OCI-LY1 (cell line): Measurements from ENCODE around the gene DYRK2.

Experiments
- H2AFZ ChIP-seq: fragments of 200-600 bp; sonication (generic), shearing (Covaris generic); 2 replicates; pipeline ENCODE4 v1.6.0; 2014; ENCODE audit warnings: antibody characterized with exemption, mild to moderate bottlenecking, low read length
- H3F3A ChIP-seq: fragments of 200-600 bp; sonication (generic), shearing (Covaris generic); 2 replicates; pipeline ENCODE4 v1.6.0; 2014; ENCODE audit warnings: mild to moderate bottlenecking, antibody characterized with exemption, low read length, moderate library complexity; ENCODE audit not compliant: insufficient read depth
- H3K27ac ChIP-seq: fragments of 200-600 bp; sonication (generic); 2 replicates; pipeline ENCODE4 v1.5.1; 2014; ENCODE audit warnings: low read length, mixed run types, mild to moderate bottlenecking, low read depth; ENCODE audit not compliant: poor library complexity, severe bottlenecking
- H3K27me3 ChIP-seq: fragments of 200-600 bp; sonication (generic); 2 replicates; pipeline ENCODE4 v1.6.0; 2014; ENCODE audit warnings: antibody characterized with exemption, mild to moderate bottlenecking, low read length, moderate library complexity; ENCODE audit not compliant: insufficient read depth
- H3K36me3 ChIP-seq: fragments of 200-600 bp; sonication (generic); 2 replicates; pipeline ENCODE4 v1.6.1; 2014; ENCODE audit warnings: mild to moderate bottlenecking, antibody characterized with exemption, low read length, moderate library complexity, mixed read lengths; ENCODE audit not compliant: insufficient read depth
- H3K4me1 ChIP-seq: fragments of 200-600 bp; sonication (generic); 2 replicates; pipeline ENCODE4 v1.5.1; 2014; ENCODE audit warnings: mild to moderate bottlenecking, low read length, moderate library complexity; ENCODE audit not compliant: insufficient read depth, severe bottlenecking
- H3K4me2 ChIP-seq: fragments of 200-600 bp; sonication (generic), shearing (Covaris generic); 2 replicates; pipeline ENCODE4 v1.6.1; 2014; ENCODE audit warnings: low read length
- H3K4me3 ChIP-seq: fragments of 200-600 bp; sonication (generic); 2 replicates; pipeline ENCODE4 v1.5.1; 2014; ENCODE audit warnings: low read length, low read depth, mild to moderate bottlenecking, mixed read lengths; ENCODE audit not compliant: poor library complexity, severe bottlenecking
- H3K79me2 ChIP-seq: fragments of 200-600 bp; shearing (Covaris generic); 2 replicates; pipeline ENCODE4 v1.6.1; 2016; ENCODE audit warnings: mixed run types, low read length, mixed read lengths; ENCODE audit not compliant: insufficient read depth
- H3K9ac ChIP-seq: fragments of 200-600 bp; sonication (generic), shearing (Covaris generic); 2 replicates; pipeline ENCODE4 v1.6.1; 2014; ENCODE audit warnings: mild to moderate bottlenecking, low read length, mixed read lengths
- H3K9me2 ChIP-seq: fragments of 200-600 bp; sonication (generic), shearing (Covaris generic); 2 replicates; pipeline ENCODE4 v1.6.1; 2014; ENCODE audit warnings: low read depth, mild to moderate bottlenecking, low read length, mixed read lengths
- H3K9me3 ChIP-seq: fragments of 200-600 bp; shearing (Covaris generic); 2 replicates; pipeline ENCODE4 v1.6.1; 2014; ENCODE audit warnings: low read length, mixed read lengths
- H4K20me1 ChIP-seq: fragments of 200-600 bp; sonication (generic), shearing (Covaris generic); 2 replicates; pipeline ENCODE4 v1.6.0; 2016; ENCODE audit warnings: mild to moderate bottlenecking, low read length; ENCODE audit not compliant: insufficient read depth
- CTCF ChIP-seq: fragments of 200-600 bp; sonication (generic), shearing (Covaris generic); IDR thresholded peaks from 2 replicates; pipeline ENCODE4 v1.5.1; 2017; ENCODE audit warnings: mild to moderate bottlenecking, antibody characterized with exemption, low read length, moderate library complexity, mixed read lengths
- EZH2 ChIP-seq: fragments of 200-600 bp; sonication (generic), shearing (Covaris generic); IDR thresholded peaks from 2 replicates; pipeline ENCODE4 v1.8.0; 2017; ENCODE audit warnings: borderline replicate concordance, mixed run types, mild to moderate bottlenecking, antibody characterized with exemption, low read length, moderate library complexity, mixed read lengths

Gene DYRK2

GRCh38 chr12:67698672-67699581 lies 50.4 kb downstream of the DYRK2 start:
- no peaks in the 10 kb centered on the region for H3K36me3 ChIP-seq
- peak overlapping the region; percentile 66 for H3K4me2 ChIP-seq
- peak overlapping the region; percentile 33 for H3K4me3 ChIP-seq
- peak overlapping the region; percentile 61 for H3K27ac ChIP-seq
- no peak overlapping the region for H3K9ac ChIP-seq
- H3K9me3 ChIP-seq: no peaks in the 10 kb centered on the region
- no peaks in the 10 kb centered on the region; the same call in 1 of the 2 replicates for H3F3A ChIP-seq
- no peak overlapping the region for H2AFZ ChIP-seq
- H3K27me3 ChIP-seq: no peaks in the 10 kb centered on the region
- no peaks in the 10 kb centered on the region for H3K9me2 ChIP-seq
- H4K20me1 ChIP-seq: no peaks in the 10 kb centered on the region
- no peaks in the 10 kb centered on the region for H3K79me2 ChIP-seq
- no peak for TF ChIP-seq CTCF
- no peak for TF ChIP-seq EZH2
- peaks cover 22% of the 10 kb centered on the region for H3K4me1 ChIP-seq

- H3K9ac ChIP-seq: no peak overlapping the region
- no peaks in the 10 kb centered on the region for H3K36me3 ChIP-seq
- H4K20me1 ChIP-seq: no peaks in the 10 kb centered on the region
- H3K9me3 ChIP-seq: no peaks in the 10 kb centered on the region
- H2AFZ ChIP-seq: no peak overlapping the region
- peaks cover 22% of the 10 kb centered on the region for H3K4me1 ChIP-seq
- H3K27ac ChIP-seq: no peak overlapping the region
- H3K4me2 ChIP-seq: no peak overlapping the region
- H3F3A ChIP-seq: no peaks in the 10 kb centered on the region; the same call in 1 of the 2 replicates
- no peak overlapping the region for H3K4me3 ChIP-seq
- H3K27me3 ChIP-seq: no peaks in the 10 kb centered on the region
- H3K79me2 ChIP-seq: no peaks in the 10 kb centered on the region
- H3K9me2 ChIP-seq: no peaks in the 10 kb centered on the region
- TF ChIP-seq CTCF: no peak
Observed at GRCh38 chr12:67701121-67701520, 52.6 kb downstream of the DYRK2 start.

GRCh38 chr12:67702136-67702535 lies 53.6 kb downstream of the DYRK2 start:
- H3K27ac ChIP-seq: no peak overlapping the region
- no peak overlapping the region for H3K4me2 ChIP-seq
- no peak for TF ChIP-seq EZH2
- no peak for TF ChIP-seq CTCF
- H3K36me3 ChIP-seq: no peaks in the 10 kb centered on the region
- no peaks in the 10 kb centered on the region for H4K20me1 ChIP-seq
- peaks cover 22% of the 10 kb centered on the region for H3K4me1 ChIP-seq
- no peaks in the 10 kb centered on the region for H3K27me3 ChIP-seq
- no peaks in the 10 kb centered on the region for H3K9me2 ChIP-seq
- no peak overlapping the region for H3K9ac ChIP-seq
- H3F3A ChIP-seq: no peaks in the 10 kb centered on the region; the same call in 1 of the 2 replicates
- H3K9me3 ChIP-seq: no peaks in the 10 kb centered on the region
- H3K4me3 ChIP-seq: no peak overlapping the region
- no peak overlapping the region for H2AFZ ChIP-seq
- no peaks in the 10 kb centered on the region for H3K79me2 ChIP-seq
